ENCODE results near the gene ZNF804B. TPM values are rescaled to one million over a fixed set of nuclear protein-coding genes. Genes with fewer than 3 reads are reported as not detected.

Gene ZNF804B
- total RNA-seq, 1 donor from 2014 or later: not detected

GRCh38 chr7:89160107-89160506 lies 400.6 kb downstream of the ZNF804B start:
- H3K27ac Mint-ChIP-seq (ENCODE audit: unreplicated experiment): no peak overlapping the region
- no peaks in the 10 kb centered on the region for H3K36me3 Mint-ChIP-seq (ENCODE audit: low read depth, unreplicated experiment)
- TF ChIP-seq CTCF (IDR thresholded peaks at IDR 0.05; ENCODE audit: unreplicated experiment): no peak

DNA sequence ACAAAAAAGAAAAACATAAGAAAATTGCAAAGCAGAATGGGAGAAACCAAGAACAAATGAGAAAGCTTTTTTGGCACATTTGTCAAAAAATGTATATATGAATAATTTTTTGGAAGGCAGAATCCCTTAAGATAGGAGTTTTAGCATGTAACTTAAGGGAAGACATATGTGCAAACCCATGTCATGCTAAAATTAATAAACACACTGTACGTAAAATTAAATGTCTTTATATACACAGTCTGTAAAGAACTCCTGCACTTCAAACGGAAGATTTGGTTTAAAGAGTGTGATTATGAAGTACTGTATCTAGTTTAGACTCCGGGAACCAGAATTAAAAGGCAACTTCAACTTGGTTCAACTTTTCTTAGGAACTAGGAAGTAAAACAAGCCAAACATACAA lies 405.9 kb downstream of the ZNF804B start:
- no peak for TF ChIP-seq CTCF (IDR thresholded peaks at IDR 0.05; ENCODE audit: unreplicated experiment)
- H3K9me3 Mint-ChIP-seq (ENCODE audit: unreplicated experiment): no peaks in the 10 kb centered on the region

More at GRCh38 chr7:89160107-89160506, 400.6 kb downstream of the ZNF804B start:
- Mint-ChIP-seq H3K4me3 (ENCODE audit: unreplicated experiment) (no peak overlapping the region), H3K4me1 (ENCODE audit: unreplicated experiment) (no peaks in the 10 kb centered on the region), H3K9me3 (ENCODE audit: unreplicated experiment) (no peaks in the 10 kb centered on the region), H3K27me3 (ENCODE audit: unreplicated experiment) (no peaks in the 10 kb centered on the region)
- no peak for DNase-seq (ENCODE audit: low spot score)

DNA sequence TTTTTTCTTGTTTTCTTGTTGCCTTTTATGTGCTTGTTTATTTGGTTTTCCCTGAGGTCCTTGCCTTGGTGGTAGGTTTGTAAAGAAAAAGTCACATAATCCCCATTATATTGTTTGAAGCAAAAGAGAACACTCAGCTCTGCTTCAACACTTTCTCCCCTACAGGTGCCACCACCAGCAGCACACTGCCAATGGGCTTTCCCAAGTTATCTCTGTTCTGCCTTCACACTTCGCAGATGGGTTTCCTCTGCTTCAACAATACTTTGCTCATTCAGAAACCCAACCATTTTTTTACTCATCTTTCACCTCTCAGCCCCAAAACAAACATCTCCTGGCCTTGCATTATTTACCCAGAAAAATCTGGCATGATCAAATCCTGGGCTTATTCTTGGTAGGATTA lies 411.1 kb downstream of the ZNF804B start:
- TF ChIP-seq CTCF (IDR thresholded peaks at IDR 0.05; ENCODE audit: unreplicated experiment): no peak
- Mint-ChIP-seq H3K9me3 (ENCODE audit: unreplicated experiment) (no peaks in the 10 kb centered on the region), H3K4me3 (ENCODE audit: unreplicated experiment) (no peak overlapping the region), H3K4me1 (ENCODE audit: unreplicated experiment) (no peaks in the 10 kb centered on the region), H3K36me3 (ENCODE audit: low read depth, unreplicated experiment) (no peaks in the 10 kb centered on the region), H3K27ac (ENCODE audit: unreplicated experiment) (no peak overlapping the region), H3K27me3 (ENCODE audit: unreplicated experiment) (no peaks in the 10 kb centered on the region)
- no peak for DNase-seq (ENCODE audit: low spot score)

More for the DNA sequence above, 405.9 kb downstream of the ZNF804B start:
- Mint-ChIP-seq H3K36me3 (ENCODE audit: low read depth, unreplicated experiment) (no peaks in the 10 kb centered on the region), H3K4me1 (ENCODE audit: unreplicated experiment) (no peaks in the 10 kb centered on the region), H3K27ac (ENCODE audit: unreplicated experiment) (no peak overlapping the region), H3K4me3 (ENCODE audit: unreplicated experiment) (no peak overlapping the region), H3K27me3 (ENCODE audit: unreplicated experiment) (no peaks in the 10 kb centered on the region)
- DNase-seq (ENCODE audit: low spot score): no peak

- Mint-ChIP-seq H3K4me3 (ENCODE audit: unreplicated experiment) (no peak overlapping the region), H3K27me3 (ENCODE audit: unreplicated experiment) (no peaks in the 10 kb centered on the region), H3K36me3 (ENCODE audit: low read depth, unreplicated experiment) (no peaks in the 10 kb centered on the region), H3K4me1 (ENCODE audit: unreplicated experiment) (no peaks in the 10 kb centered on the region), H3K27ac (ENCODE audit: unreplicated experiment) (no peak overlapping the region), H3K9me3 (ENCODE audit: unreplicated experiment) (no peaks in the 10 kb centered on the region)
- no peak for DNase-seq (ENCODE audit: low spot score)
- no peak for TF ChIP-seq CTCF (IDR thresholded peaks at IDR 0.05; ENCODE audit: unreplicated experiment)
These were observed 422.6 kb downstream of the ZNF804B start for GRCh38 chr7:89182116-89182515.

DNA sequence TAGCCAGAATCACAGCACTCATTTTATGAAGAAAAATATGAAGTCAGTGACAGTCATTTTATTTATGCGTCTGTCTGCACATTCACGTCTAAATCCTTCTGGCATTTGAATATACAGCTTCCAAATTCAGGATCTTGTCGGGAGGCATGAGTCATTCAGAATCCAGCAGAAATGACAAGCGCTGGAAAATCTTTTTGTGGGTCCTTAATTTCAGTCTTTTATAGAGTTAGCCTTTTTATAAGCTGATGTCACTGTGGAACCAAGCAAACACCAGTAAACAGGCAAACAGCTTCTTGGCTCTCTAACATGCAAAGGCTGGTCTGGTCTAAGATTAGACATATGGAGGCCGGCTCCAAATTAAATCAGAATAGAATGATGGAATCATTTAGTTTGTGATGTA lies 424.2 kb downstream of the ZNF804B start:
- Mint-ChIP-seq H3K27ac (ENCODE audit: unreplicated experiment) (no peak overlapping the region), H3K4me1 (ENCODE audit: unreplicated experiment) (no peaks in the 10 kb centered on the region), H3K9me3 (ENCODE audit: unreplicated experiment) (no peaks in the 10 kb centered on the region), H3K27me3 (ENCODE audit: unreplicated experiment) (no peaks in the 10 kb centered on the region), H3K4me3 (ENCODE audit: unreplicated experiment) (no peak overlapping the region), H3K36me3 (ENCODE audit: low read depth, unreplicated experiment) (no peaks in the 10 kb centered on the region)
- TF ChIP-seq CTCF (IDR thresholded peaks at IDR 0.05; ENCODE audit: unreplicated experiment): no peak
- DNase-seq (ENCODE audit: low spot score): no peak
